ENCODE results near the gene FBXO30.

Gene FBXO30

GRCh38 chr6:145755682-145756081, 58.9 kb downstream of the FBXO30 start:
- H3K4me3 ChIP-seq (ENCODE audit: low read depth in 1 of 2, low read length in 1 of 2): no peak overlapping the region
- TF ChIP-seq CTCF (IDR thresholded peaks at IDR 0.05): no peak

GRCh38 chr6:145752638-145753037, 62.0 kb downstream of the FBXO30 start:
- no peaks in the 10 kb centered on the region for H3K36me3 ChIP-seq
- TF ChIP-seq CTCF (IDR thresholded peaks at IDR 0.05): no peak
- H3K27ac ChIP-seq: no peak overlapping the region
- H3K27me3 ChIP-seq: no peaks in the 10 kb centered on the region
- H3K4me3 ChIP-seq (ENCODE audit: low read depth in 1 of 2, low read length in 1 of 2): no peak overlapping the region
- H3K9me3 ChIP-seq: no peaks in the 10 kb centered on the region
- H3K4me1 ChIP-seq (ENCODE audit: control insufficient read depth in 1 of 2, insufficient read depth in 1 of 2, low read depth in 1 of 2, low read length in 1 of 2): peaks cover 8 to 20% of the 10 kb centered on the region in 2 experiments

More at GRCh38 chr6:145755682-145756081, 58.9 kb downstream of the FBXO30 start:
- H3K27me3 ChIP-seq: no peaks in the 10 kb centered on the region
- H3K4me1 ChIP-seq (ENCODE audit: control insufficient read depth in 1 of 2, insufficient read depth in 1 of 2, low read depth in 1 of 2, low read length in 1 of 2): peaks cover 8 to 14% of the 10 kb centered on the region in 2 experiments
- no peaks in the 10 kb centered on the region for H3K36me3 ChIP-seq
- no peaks in the 10 kb centered on the region for H3K9me3 ChIP-seq
- H3K27ac ChIP-seq: no peak overlapping the region

- Histone ChIP-seq H3K27me3 (no peaks in the 10 kb centered on the region), H3K4me1 (ENCODE audit: control insufficient read depth in 1 of 2, insufficient read depth in 1 of 2, low read depth in 1 of 2, low read length in 1 of 2) (peaks cover 0 to 5% of the 10 kb centered on the region in 2 experiments), H3K4me3 (ENCODE audit: low read depth in 1 of 2, low read length in 1 of 2) (no peak overlapping the region), H3K27ac (no peak overlapping the region), H3K36me3 (no peaks in the 10 kb centered on the region), H3K9me3 (no peaks in the 10 kb centered on the region)
- TF ChIP-seq CTCF (IDR thresholded peaks at IDR 0.05): no peak
These were observed 65.0 kb downstream of the FBXO30 start for GRCh38 chr6:145749632-145750031.

GRCh38 chr6:145745861-145746260, 68.7 kb downstream of the FBXO30 start:
- no peak overlapping the region for H3K4me3 ChIP-seq (ENCODE audit: low read depth in 1 of 2, low read length in 1 of 2)
- TF ChIP-seq CTCF (IDR thresholded peaks at IDR 0.05): no peak
- H3K4me1 ChIP-seq (ENCODE audit: control insufficient read depth in 1 of 2, insufficient read depth in 1 of 2, low read depth in 1 of 2, low read length in 1 of 2): peaks cover 0 to 5% of the 10 kb centered on the region in 2 experiments
- no peaks in the 10 kb centered on the region for H3K36me3 ChIP-seq
- no peaks in the 10 kb centered on the region for H3K27me3 ChIP-seq
- H3K9me3 ChIP-seq: no peaks in the 10 kb centered on the region
- no peak overlapping the region for H3K27ac ChIP-seq

GRCh38 chr6:145744619-145745018, 70.0 kb downstream of the FBXO30 start:
- H3K27me3 ChIP-seq: no peaks in the 10 kb centered on the region
- no peak for TF ChIP-seq CTCF (IDR thresholded peaks at IDR 0.05)

More at GRCh38 chr6:145744619-145745018, 70.0 kb downstream of the FBXO30 start:
- no peaks in the 10 kb centered on the region for H3K9me3 ChIP-seq
- H3K4me3 ChIP-seq (ENCODE audit: low read depth in 1 of 2, low read length in 1 of 2): no peak overlapping the region
- H3K27ac ChIP-seq: no peak overlapping the region
- H3K36me3 ChIP-seq: no peaks in the 10 kb centered on the region
- H3K4me1 ChIP-seq (ENCODE audit: control insufficient read depth in 1 of 2, insufficient read depth in 1 of 2, low read depth in 1 of 2, low read length in 1 of 2): peaks cover 0 to 3% of the 10 kb centered on the region in 2 experiments
